Neural cell (in vitro differentiated cells): Measurements from ENCODE around the gene CACNA1A. TPM values are rescaled to one million over a fixed set of nuclear protein-coding genes. Genes with fewer than 3 reads are reported as not detected.
A peak's percentile ranks its signal among the peaks of the same experiment; 100 is the strongest.

Source experiments
- H2AFZ ChIP-seq: fragments of 200-600, 300-800 bp; sonication (generic), shearing (Covaris generic); 2 replicates; pipeline ENCODE4 v1.6.0; 2014; ENCODE audit warnings: low read depth, mild to moderate bottlenecking, antibody characterized with exemption, low read length, moderate library complexity
- H3F3A ChIP-seq: fragments of 200-600 bp; shearing (Covaris generic); 2 replicates; pipeline ENCODE4 v1.6.1; 2016; ENCODE audit warnings: mild to moderate bottlenecking, moderate library complexity, mixed read lengths, antibody characterized with exemption, low read length; ENCODE audit not compliant: insufficient read depth, poor library complexity, severe bottlenecking
- H3K27ac ChIP-seq: fragments of 200-600, 300-800 bp; sonication (generic), shearing (Covaris generic); 2 replicates; pipeline ENCODE4 v1.5.1; 2014; ENCODE audit warnings: mild to moderate bottlenecking, low read length, moderate library complexity
- H3K27me3 ChIP-seq: fragments of 300-800, 200-600 bp; sonication (generic), shearing (Covaris generic); 2 replicates; pipeline ENCODE4 v1.6.0; 2014; ENCODE audit warnings: mild to moderate bottlenecking, low read depth, low read length, moderate library complexity; ENCODE audit not compliant: insufficient read depth
- H3K36me3 ChIP-seq: fragments of 300-800, 200-600 bp; sonication (generic), shearing (Covaris generic); 2 replicates; pipeline ENCODE4 v1.5.1; 2014; ENCODE audit warnings: mild to moderate bottlenecking, antibody characterized with exemption, low read length, moderate library complexity; ENCODE audit not compliant: insufficient read depth
- H3K4me2 ChIP-seq: fragments of 300-800, 200-600 bp; sonication (generic), shearing (Covaris generic); 2 replicates; pipeline ENCODE4 v1.6.0; 2014; ENCODE audit warnings: mild to moderate bottlenecking, low read length
- H3K4me3 ChIP-seq: fragments of 300-800, 200-600 bp; sonication (generic), shearing (Covaris generic); 2 replicates; pipeline ENCODE4 v1.5.1; 2014; ENCODE audit warnings: mild to moderate bottlenecking, low read length, moderate library complexity
- H3K79me2 ChIP-seq: fragments of 200-600 bp; shearing (Covaris generic); replicated peaks from 2 replicates; pipeline ENCODE4 v1.6.0; 2014; ENCODE audit warnings: mild to moderate bottlenecking, low read length, moderate library complexity; ENCODE audit not compliant: insufficient read depth
- H3K9ac ChIP-seq: fragments of 300-800, 200-600 bp; sonication (generic), shearing (Covaris generic); 2 replicates; pipeline ENCODE4 v1.6.1; 2016; ENCODE audit warnings: mild to moderate bottlenecking, low read length, mixed read lengths
- H3K9me2 ChIP-seq: fragments of 200-600 bp; shearing (Covaris generic); 2 replicates; pipeline ENCODE4 v1.6.1; 2016; ENCODE audit warnings: mild to moderate bottlenecking, low read length, mixed read lengths; ENCODE audit not compliant: insufficient read depth
- H3K9me3 ChIP-seq: fragments of 200-600, 300-800 bp; sonication (generic), shearing (Covaris generic); 2 replicates; pipeline ENCODE4 v1.6.1; 2016; ENCODE audit warnings: mild to moderate bottlenecking, mixed run types, low read length, moderate library complexity, mixed read lengths
- H4K20me1 ChIP-seq: fragments of 200-600 bp; shearing (Covaris generic); 2 replicates; pipeline ENCODE4 v1.6.1; 2016; ENCODE audit warnings: mild to moderate bottlenecking, mixed run types; ENCODE audit not compliant: insufficient read depth
- CTCF ChIP-seq: fragments of 450-650 bp; IDR thresholded peaks from 2 replicates; pipeline ENCODE4 v1.5.1; 2014; ENCODE audit warnings: antibody characterized with exemption, mild to moderate bottlenecking, moderate library complexity; ENCODE audit not compliant: poor library complexity, severe bottlenecking
- EP300 ChIP-seq: fragments of 450-650 bp; conservative IDR thresholded peaks from 2 replicates; pipeline ENCODE4 v1.6.1; 2014; ENCODE audit warnings: antibody characterized with exemption, mild to moderate bottlenecking, moderate library complexity; ENCODE audit not compliant: poor library complexity, severe bottlenecking
- EZH2 ChIP-seq: fragments of 200-600, 300-800 bp; shearing (Covaris generic), sonication (generic); IDR thresholded peaks from 2 replicates; pipeline ENCODE4 v1.6.1; 2014; ENCODE audit warnings: antibody characterized with exemption, low read length, borderline replicate concordance, mild to moderate bottlenecking; ENCODE audit not compliant: insufficient read depth, poor library complexity, severe bottlenecking
- MXI1 ChIP-seq: fragments of 450-650 bp; conservative IDR thresholded peaks from 2 replicates; pipeline ENCODE4 v1.6.1; 2014; ENCODE audit warnings: antibody characterized with exemption, mild to moderate bottlenecking; ENCODE audit not compliant: poor library complexity, severe bottlenecking
- POLR2AphosphoS5 ChIP-seq: IDR thresholded peaks from 2 replicates; pipeline ENCODE4 v1.6.1; 2012
- RAD21 ChIP-seq: fragments of 450-650 bp; conservative IDR thresholded peaks from 2 replicates; pipeline ENCODE4 v1.6.1; 2014; ENCODE audit warnings: antibody characterized with exemption, mild to moderate bottlenecking, moderate library complexity
- REST ChIP-seq: IDR thresholded peaks from 2 replicates; pipeline ENCODE4 v1.6.1; 2012; ENCODE audit warnings: borderline replicate concordance
- SMC3 ChIP-seq: fragments of 450-650 bp; conservative IDR thresholded peaks from 2 replicates; pipeline ENCODE4 v1.6.1; 2014; ENCODE audit warnings: antibody characterized with exemption, mild to moderate bottlenecking, moderate library complexity; ENCODE audit not compliant: poor library complexity
- TAF1 ChIP-seq: IDR thresholded peaks from 2 replicates; pipeline ENCODE4 v1.6.1; 2012; ENCODE audit warnings: low read depth
- polyA plus RNA-seq: library from polyadenylated mRNA; depleted of rRNA; stranded (reverse); fragments of >200 nt; gene quantifications from 2 replicates; pipeline ENCODE4 v1.2.3, GENCODE V29; 2014

Gene CACNA1A
- polyA plus RNA-seq, 1 donor from 2014 or later: 6.9 TPM

GRCh38 chr19:13430790-13431582, 75.3 kb downstream of the CACNA1A start:
- H4K20me1 ChIP-seq: no peaks in the 10 kb centered on the region
- no peaks in the 10 kb centered on the region for H3K36me3 ChIP-seq
- H3K79me2 ChIP-seq: no peaks in the 10 kb centered on the region
- no peak overlapping the region for H3K4me3 ChIP-seq
- no peak overlapping the region for H3K9ac ChIP-seq
- H3F3A ChIP-seq: no peaks in the 10 kb centered on the region
- H2AFZ ChIP-seq: no peak overlapping the region
- no peak overlapping the region for H3K27ac ChIP-seq
- no peaks in the 10 kb centered on the region for H3K27me3 ChIP-seq
- TF ChIP-seq CTCF (peak; percentile 13), EZH2 (no peak)
- H3K9me2 ChIP-seq: no peaks in the 10 kb centered on the region
- H3K9me3 ChIP-seq: no peaks in the 10 kb centered on the region
- no peak overlapping the region for H3K4me2 ChIP-seq

GRCh38 chr19:13429563-13429962, 76.7 kb downstream of the CACNA1A start:
- no peaks in the 10 kb centered on the region for H3F3A ChIP-seq
- no peaks in the 10 kb centered on the region for H3K79me2 ChIP-seq
- H3K36me3 ChIP-seq: no peaks in the 10 kb centered on the region
- H3K27me3 ChIP-seq: no peaks in the 10 kb centered on the region
- H3K4me3 ChIP-seq: no peak overlapping the region
- H3K9me3 ChIP-seq: no peaks in the 10 kb centered on the region
- TF ChIP-seq MXI1 (no peak), EP300 (no peak), TAF1 (no peak), REST (no peak), CTCF (no peak), RAD21 (no peak), POLR2AphosphoS5 (no peak), SMC3 (no peak), EZH2 (no peak)
- H3K9ac ChIP-seq: no peak overlapping the region
- H4K20me1 ChIP-seq: no peaks in the 10 kb centered on the region
- no peaks in the 10 kb centered on the region for H3K9me2 ChIP-seq
- H3K27ac ChIP-seq: no peak overlapping the region
- H2AFZ ChIP-seq: no peak overlapping the region
- H3K4me2 ChIP-seq: no peak overlapping the region
